SK-N-SH treated with all-trans-retinoic acid at 6 μM for 48 hours (cell line): ENCODE data around the gene STT3B.

Experiments used
- ATAC-seq: fragments of 200-7000 bp; cut with Tn5 transposase; 3 replicates; pipeline ENCODE4 v1.9.1; 2020; ENCODE audit warnings: mild to moderate bottlenecking, moderate library complexity
- ARNTL ChIP-seq: fragments of 450-650 bp; formaldehyde crosslinking; IDR thresholded peaks from 2 replicates; pipeline ENCODE4 v1.5.0; 2020; ENCODE audit warnings: low read depth, mild to moderate bottlenecking, moderate library complexity, borderline replicate concordance
- BACH2 ChIP-seq: fragments of 250-450 bp; sonication (Bioruptor Pico); IDR thresholded peaks from 2 replicates; pipeline ENCODE4 v1.9.0; 2021; ENCODE audit warnings: mild to moderate bottlenecking, borderline replicate concordance
- CSDC2 ChIP-seq: fragments of 250-450 bp; sonication (Bioruptor Pico); IDR thresholded peaks from 2 replicates; pipeline ENCODE4 v1.5.0; 2020; ENCODE audit warnings: mild to moderate bottlenecking, moderate library complexity
- ESRRG ChIP-seq: fragments of 250-450 bp; sonication (Bioruptor Pico); IDR thresholded peaks from 2 replicates; pipeline ENCODE4 v1.6.1; 2021; ENCODE audit warnings: mild to moderate bottlenecking
- GLIS3 ChIP-seq: fragments of 250-450 bp; sonication (Bioruptor Pico); IDR thresholded peaks from 2 replicates; pipeline ENCODE4 v1.5.0; 2020; ENCODE audit warnings: mild to moderate bottlenecking, moderate library complexity
- ISL1 ChIP-seq: fragments of 250-450 bp; sonication (Bioruptor Pico); IDR thresholded peaks from 2 replicates; pipeline ENCODE4 v2.1.2; 2022; ENCODE audit warnings: mild to moderate bottlenecking, moderate library complexity
- OSR1 ChIP-seq: fragments of 250-450 bp; sonication (Bioruptor Pico); IDR thresholded peaks from 2 replicates; pipeline ENCODE4 v1.8.0; 2022; ENCODE audit warnings: moderate library complexity, mild to moderate bottlenecking, inconsistent platforms
- RARB ChIP-seq: fragments of 250-450 bp; sonication (Bioruptor Pico); IDR thresholded peaks from 2 replicates; pipeline ENCODE4 v1.8.0; 2021; ENCODE audit warnings: mild to moderate bottlenecking, moderate library complexity
- SNAI2 ChIP-seq: fragments of 250-450 bp; sonication (Bioruptor Pico); IDR thresholded peaks from 2 replicates; pipeline ENCODE4 v1.5.0; 2020; ENCODE audit warnings: mild to moderate bottlenecking, moderate library complexity
- TCF4 ChIP-seq: fragments of 250-450 bp; sonication (Bioruptor Pico); IDR thresholded peaks from 2 replicates; pipeline ENCODE4 v1.8.0; 2021; ENCODE audit warnings: mild to moderate bottlenecking, moderate library complexity, borderline replicate concordance
- TOX ChIP-seq: fragments of 250-450 bp; sonication (Bioruptor Pico); IDR thresholded peaks from 2 replicates; pipeline ENCODE4 v1.8.0; 2021; ENCODE audit warnings: mild to moderate bottlenecking, moderate library complexity, borderline replicate concordance
- ZC3H10 ChIP-seq: fragments of 250-450 bp; sonication (Bioruptor Pico); IDR thresholded peaks from 2 replicates; pipeline ENCODE4 v1.5.1; 2021; ENCODE audit warnings: mild to moderate bottlenecking, moderate library complexity
- ZNF565 ChIP-seq: fragments of 450-650 bp; formaldehyde crosslinking; conservative IDR thresholded peaks from 2 replicates; pipeline ENCODE4 v1.5.0; 2020; ENCODE audit warnings: low read depth, mild to moderate bottlenecking, moderate library complexity
- ZNF70 ChIP-seq: fragments of 450-650 bp; formaldehyde crosslinking; IDR thresholded peaks from 2 replicates; pipeline ENCODE4 v1.5.0; 2020; ENCODE audit warnings: mild to moderate bottlenecking, moderate library complexity
- ZNF8 ChIP-seq: fragments of 450-650 bp; formaldehyde crosslinking; IDR thresholded peaks from 2 replicates; pipeline ENCODE4 v1.5.0; 2020; ENCODE audit warnings: mild to moderate bottlenecking, moderate library complexity
- TF ChIP-seq, protein P1 (sequence below): fragments of 250-450 bp; sonication (Bioruptor Pico); IDR thresholded peaks from 2 replicates; pipeline ENCODE4 v1.5.0; 2020; ENCODE audit warnings: mild to moderate bottlenecking, moderate library complexity
- TF ChIP-seq, protein P2 (sequence below): fragments of 250-450 bp; sonication (Bioruptor Pico); IDR thresholded peaks from 2 replicates; pipeline ENCODE4 v1.8.0; 2021; ENCODE audit warnings: low read depth, mild to moderate bottlenecking, moderate library complexity, borderline replicate concordance
- TF ChIP-seq, protein P3 (sequence below): fragments of 250-450 bp; sonication (Bioruptor Pico); IDR thresholded peaks from 2 replicates; pipeline ENCODE4 v1.5.1; 2021; ENCODE audit warnings: mild to moderate bottlenecking, moderate library complexity
- TF ChIP-seq, protein P4 (sequence below): fragments of 250-450 bp; sonication (Bioruptor Pico); IDR thresholded peaks from 2 replicates; pipeline ENCODE4 v1.5.1; 2020; ENCODE audit warnings: low read depth, mild to moderate bottlenecking, moderate library complexity

STT3B gene

DNA sequence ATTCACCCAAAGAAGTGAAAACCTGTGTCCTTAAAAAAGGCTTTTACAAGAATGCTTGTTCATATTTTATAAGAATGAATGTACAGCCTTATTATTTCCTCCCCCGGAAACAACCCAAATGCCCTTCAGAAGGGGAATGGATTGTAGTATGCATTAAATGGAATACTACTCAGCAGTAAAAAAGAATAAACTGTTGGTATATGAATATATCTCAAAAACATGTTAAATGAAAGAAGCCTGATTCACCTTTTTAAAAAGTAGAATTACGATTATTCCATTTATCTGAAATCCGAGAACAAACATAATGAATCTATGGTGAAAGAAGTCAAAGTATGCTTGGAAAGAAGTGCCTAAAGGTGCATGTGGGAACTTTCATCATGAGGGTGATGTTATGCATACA, 20.5 kb downstream of the STT3B start:
- ATAC-seq: no peak
- TF ChIP-seq ZNF565 (CRISPR knock-in tag) (no peak), CSDC2 (CRISPR knock-in tag) (no peak), ZNF8 (CRISPR knock-in tag) (no peak), TOX (CRISPR knock-in tag) (no peak), GLIS3 (no peak), OSR1 (CRISPR knock-in tag) (no peak), ISL1 (CRISPR knock-in tag) (no peak), ARNTL (no peak), BACH2 (CRISPR knock-in tag) (no peak), ESRRG (no peak), ZNF70 (CRISPR knock-in tag) (no peak), ZC3H10 (no peak), RARB (CRISPR knock-in tag) (no peak)
- TF ChIP-seq, protein P1, sequence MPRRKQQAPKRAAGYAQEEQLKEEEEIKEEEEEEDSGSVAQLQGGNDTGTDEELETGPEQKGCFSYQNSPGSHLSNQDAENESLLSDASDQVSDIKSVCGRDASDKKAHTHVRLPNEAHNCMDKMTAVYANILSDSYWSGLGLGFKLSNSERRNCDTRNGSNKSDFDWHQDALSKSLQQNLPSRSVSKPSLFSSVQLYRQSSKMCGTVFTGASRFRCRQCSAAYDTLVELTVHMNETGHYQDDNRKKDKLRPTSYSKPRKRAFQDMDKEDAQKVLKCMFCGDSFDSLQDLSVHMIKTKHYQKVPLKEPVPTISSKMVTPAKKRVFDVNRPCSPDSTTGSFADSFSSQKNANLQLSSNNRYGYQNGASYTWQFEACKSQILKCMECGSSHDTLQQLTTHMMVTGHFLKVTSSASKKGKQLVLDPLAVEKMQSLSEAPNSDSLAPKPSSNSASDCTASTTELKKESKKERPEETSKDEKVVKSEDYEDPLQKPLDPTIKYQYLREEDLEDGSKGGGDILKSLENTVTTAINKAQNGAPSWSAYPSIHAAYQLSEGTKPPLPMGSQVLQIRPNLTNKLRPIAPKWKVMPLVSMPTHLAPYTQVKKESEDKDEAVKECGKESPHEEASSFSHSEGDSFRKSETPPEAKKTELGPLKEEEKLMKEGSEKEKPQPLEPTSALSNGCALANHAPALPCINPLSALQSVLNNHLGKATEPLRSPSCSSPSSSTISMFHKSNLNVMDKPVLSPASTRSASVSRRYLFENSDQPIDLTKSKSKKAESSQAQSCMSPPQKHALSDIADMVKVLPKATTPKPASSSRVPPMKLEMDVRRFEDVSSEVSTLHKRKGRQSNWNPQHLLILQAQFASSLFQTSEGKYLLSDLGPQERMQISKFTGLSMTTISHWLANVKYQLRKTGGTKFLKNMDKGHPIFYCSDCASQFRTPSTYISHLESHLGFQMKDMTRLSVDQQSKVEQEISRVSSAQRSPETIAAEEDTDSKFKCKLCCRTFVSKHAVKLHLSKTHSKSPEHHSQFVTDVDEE: no peak
- TF ChIP-seq, protein P2, sequence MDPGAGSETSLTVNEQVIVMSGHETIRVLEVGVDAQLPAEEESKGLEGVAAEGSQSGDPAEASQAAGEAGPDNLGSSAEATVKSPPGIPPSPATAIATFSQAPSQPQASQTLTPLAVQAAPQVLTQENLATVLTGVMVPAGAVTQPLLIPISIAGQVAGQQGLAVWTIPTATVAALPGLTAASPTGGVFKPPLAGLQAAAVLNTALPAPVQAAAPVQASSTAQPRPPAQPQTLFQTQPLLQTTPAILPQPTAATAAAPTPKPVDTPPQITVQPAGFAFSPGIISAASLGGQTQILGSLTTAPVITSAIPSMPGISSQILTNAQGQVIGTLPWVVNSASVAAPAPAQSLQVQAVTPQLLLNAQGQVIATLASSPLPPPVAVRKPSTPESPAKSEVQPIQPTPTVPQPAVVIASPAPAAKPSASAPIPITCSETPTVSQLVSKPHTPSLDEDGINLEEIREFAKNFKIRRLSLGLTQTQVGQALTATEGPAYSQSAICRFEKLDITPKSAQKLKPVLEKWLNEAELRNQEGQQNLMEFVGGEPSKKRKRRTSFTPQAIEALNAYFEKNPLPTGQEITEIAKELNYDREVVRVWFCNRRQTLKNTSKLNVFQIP: no peak
- TF ChIP-seq, protein P3, sequence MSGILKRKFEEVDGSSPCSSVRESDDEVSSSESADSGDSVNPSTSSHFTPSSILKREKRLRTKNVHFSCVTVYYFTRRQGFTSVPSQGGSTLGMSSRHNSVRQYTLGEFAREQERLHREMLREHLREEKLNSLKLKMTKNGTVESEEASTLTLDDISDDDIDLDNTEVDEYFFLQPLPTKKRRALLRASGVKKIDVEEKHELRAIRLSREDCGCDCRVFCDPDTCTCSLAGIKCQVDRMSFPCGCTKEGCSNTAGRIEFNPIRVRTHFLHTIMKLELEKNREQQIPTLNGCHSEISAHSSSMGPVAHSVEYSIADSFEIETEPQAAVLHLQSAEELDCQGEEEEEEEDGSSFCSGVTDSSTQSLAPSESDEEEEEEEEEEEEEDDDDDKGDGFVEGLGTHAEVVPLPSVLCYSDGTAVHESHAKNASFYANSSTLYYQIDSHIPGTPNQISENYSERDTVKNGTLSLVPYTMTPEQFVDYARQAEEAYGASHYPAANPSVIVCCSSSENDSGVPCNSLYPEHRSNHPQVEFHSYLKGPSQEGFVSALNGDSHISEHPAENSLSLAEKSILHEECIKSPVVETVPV (CRISPR knock-in tag): no peak
- TF ChIP-seq, protein P4, sequence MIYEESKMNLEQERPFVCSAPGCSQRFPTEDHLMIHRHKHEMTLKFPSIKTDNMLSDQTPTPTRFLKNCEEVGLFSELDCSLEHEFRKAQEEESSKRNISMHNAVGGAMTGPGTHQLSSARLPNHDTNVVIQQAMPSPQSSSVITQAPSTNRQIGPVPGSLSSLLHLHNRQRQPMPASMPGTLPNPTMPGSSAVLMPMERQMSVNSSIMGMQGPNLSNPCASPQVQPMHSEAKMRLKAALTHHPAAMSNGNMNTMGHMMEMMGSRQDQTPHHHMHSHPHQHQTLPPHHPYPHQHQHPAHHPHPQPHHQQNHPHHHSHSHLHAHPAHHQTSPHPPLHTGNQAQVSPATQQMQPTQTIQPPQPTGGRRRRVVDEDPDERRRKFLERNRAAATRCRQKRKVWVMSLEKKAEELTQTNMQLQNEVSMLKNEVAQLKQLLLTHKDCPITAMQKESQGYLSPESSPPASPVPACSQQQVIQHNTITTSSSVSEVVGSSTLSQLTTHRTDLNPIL (CRISPR knock-in tag): no peak

DNA sequence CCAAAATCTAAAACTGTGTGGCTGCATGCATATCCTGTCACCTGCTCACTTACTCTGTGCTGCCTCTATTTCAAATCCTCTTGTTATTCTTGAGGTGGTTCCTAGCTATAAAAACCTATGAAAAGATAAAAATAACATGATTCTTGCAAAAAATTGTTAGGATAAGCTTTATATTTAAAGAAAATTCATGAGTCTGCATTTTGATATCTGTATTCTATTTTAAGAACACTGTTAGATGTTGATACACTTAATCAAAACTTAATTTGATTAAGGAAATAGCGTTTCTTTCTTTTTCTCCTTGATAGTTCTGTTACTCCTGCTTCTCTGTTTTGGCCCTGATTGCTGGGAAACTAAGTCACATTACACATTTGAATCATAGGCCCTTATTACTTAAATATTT, 22.5 kb downstream of the STT3B start:
- ATAC-seq: no peak
- TF ChIP-seq SNAI2: no peak
- TF ChIP-seq, protein P2: no peak
- TF ChIP-seq ZNF70 (CRISPR knock-in tag): no peak
- no peak for TF ChIP-seq TOX (CRISPR knock-in tag)

DNA sequence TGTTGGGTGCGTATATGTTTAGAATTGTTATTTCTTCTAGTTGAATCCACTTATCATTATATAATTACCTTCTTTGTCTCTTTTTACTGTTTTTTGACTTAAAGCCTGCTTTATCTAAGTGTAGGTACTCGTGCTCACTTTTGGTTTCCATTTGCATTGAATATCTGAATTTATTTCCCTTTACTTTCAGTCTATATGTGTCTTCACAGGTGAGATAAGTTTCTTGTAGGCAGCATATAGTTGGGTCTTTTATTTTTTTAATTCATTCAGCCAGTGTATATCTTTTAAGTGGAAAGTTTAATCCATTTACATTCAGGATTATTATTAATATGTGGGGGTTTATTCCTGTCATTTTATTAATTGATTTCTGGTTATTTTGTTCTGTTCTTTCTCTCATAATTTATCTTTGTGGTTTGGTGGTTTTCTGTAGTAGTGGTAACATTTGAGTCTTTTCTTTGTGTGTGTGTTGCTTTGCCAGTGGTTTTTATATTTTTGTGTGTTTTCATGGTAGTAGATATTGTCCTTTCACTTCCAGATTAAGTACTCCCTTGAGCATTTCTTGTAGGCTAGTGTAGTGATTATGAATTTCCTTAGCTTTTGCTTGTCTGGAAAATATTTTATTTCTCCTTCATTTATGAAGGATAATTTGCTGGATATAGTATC, 27.3 kb downstream of the STT3B start:
- TF ChIP-seq TCF4 (CRISPR knock-in tag) (no peak), BACH2 (CRISPR knock-in tag) (no peak), ZNF565 (CRISPR knock-in tag) (no peak)
- TF ChIP-seq, protein P1: no peak
- no peak for ATAC-seq
